ENCODE data around the gene FBL.
A peak's percentile ranks its signal among the peaks of the same experiment; 100 is the strongest.

FBL gene

GRCh38 chr19:39840492-39840891 is 5.7 kb downstream of the FBL start:
- Histone ChIP-seq H3K27me3 (ENCODE audit: insufficient read depth, low read depth, severe bottlenecking) (no peaks in the 10 kb centered on the region), H3K27ac (no peak overlapping the region), H3K9me3 (ENCODE audit: severe bottlenecking) (no peaks in the 10 kb centered on the region), H3K4me3 (ENCODE audit: low read depth, low read length) (no peak overlapping the region), H3K36me3 (peaks cover 80% of the 10 kb centered on the region)
- TF ChIP-seq CTCF (IDR thresholded peaks at IDR 0.05; ENCODE audit: low read depth, low read length) = no peak
- no peak for DNase-seq

GRCh38 chr19:39839678-39840327 is 6.4 kb downstream of the FBL start:
- H3K9me3 ChIP-seq (ENCODE audit: severe bottlenecking) = no peaks in the 10 kb centered on the region
- TF ChIP-seq CTCF (IDR thresholded peaks at IDR 0.05; ENCODE audit: low read depth, low read length) = no peak
- H3K36me3 ChIP-seq = peaks cover 84% of the 10 kb centered on the region
- DNase-seq = no peak
- no peaks in the 10 kb centered on the region for H3K27me3 ChIP-seq (ENCODE audit: insufficient read depth, low read depth, severe bottlenecking)
- H3K4me3 ChIP-seq (ENCODE audit: low read depth, low read length) = no peak overlapping the region
- H3K27ac ChIP-seq = no peak overlapping the region

- H3K4me3 ChIP-seq (ENCODE audit: low read depth, low read length) = no peak overlapping the region
- no peaks in the 10 kb centered on the region for H3K27me3 ChIP-seq (ENCODE audit: insufficient read depth, low read depth, severe bottlenecking)
- peaks cover 79% of the 10 kb centered on the region for H3K36me3 ChIP-seq
- no peak overlapping the region for H3K27ac ChIP-seq
- DNase-seq = no peak
- TF ChIP-seq CTCF (IDR thresholded peaks at IDR 0.05; ENCODE audit: low read depth, low read length) = no peak
- H3K9me3 ChIP-seq (ENCODE audit: severe bottlenecking) = no peaks in the 10 kb centered on the region
Observed at GRCh38 chr19:39838569-39838968, 7.6 kb downstream of the FBL start.

- TF ChIP-seq CTCF (IDR thresholded peaks at IDR 0.05; ENCODE audit: low read depth, low read length) = no peak
- peaks cover 73% of the 10 kb centered on the region for H3K36me3 ChIP-seq
Observed at GRCh38 chr19:39837978-39838377, 8.2 kb downstream of the FBL start.

GRCh38 chr19:39834287-39834841 is 11.8 kb downstream of the FBL start:
- Histone ChIP-seq H3K9me3 (ENCODE audit: severe bottlenecking) (no peaks in the 10 kb centered on the region), H3K27me3 (ENCODE audit: insufficient read depth, low read depth, severe bottlenecking) (no peaks in the 10 kb centered on the region), H3K27ac (0 out of 2 replicates have a peak overlapping the region, but pooled peaks have one; percentile 17), H3K36me3 (peaks cover 81% of the 10 kb centered on the region), H3K4me3 (ENCODE audit: low read depth, low read length) (no peak overlapping the region)
- TF ChIP-seq CTCF (IDR thresholded peaks at IDR 0.05; ENCODE audit: low read depth, low read length) = no peak
- DNase-seq = no peak

More at GRCh38 chr19:39837978-39838377, 8.2 kb downstream of the FBL start:
- no peak for DNase-seq
- Histone ChIP-seq H3K27ac (no peak overlapping the region), H3K27me3 (ENCODE audit: insufficient read depth, low read depth, severe bottlenecking) (no peaks in the 10 kb centered on the region), H3K9me3 (ENCODE audit: severe bottlenecking) (no peaks in the 10 kb centered on the region), H3K4me3 (ENCODE audit: low read depth, low read length) (no peak overlapping the region)
